Glomerular endothelial cell (primary cell): Measurements from ENCODE around the gene TMEM239. TPM values are rescaled to one million over a fixed set of nuclear protein-coding genes. Genes with fewer than 3 reads are reported as not detected.
"Not testable (repeated sequence)": the region's sequence is repeated elsewhere in the genome, so short reads cannot be mapped to it uniquely, and the experiment has no call there.

Experiments
- DNase-seq: peaks from one replicate; pipeline ENCODE4 v3.0.0-alpha.2; 2011; ENCODE audit warnings: low read depth, low spot score; ENCODE audit errors: extremely low read depth
- total RNA-seq: library from RNA; depleted of rRNA; stranded (reverse); fragments of >200 nt; gene quantifications from 2 replicates; pipeline ENCODE4 v1.2.3, GENCODE V29; 2015

TMEM239 gene
- not detected in 2 replicates for total RNA-seq

DNA sequence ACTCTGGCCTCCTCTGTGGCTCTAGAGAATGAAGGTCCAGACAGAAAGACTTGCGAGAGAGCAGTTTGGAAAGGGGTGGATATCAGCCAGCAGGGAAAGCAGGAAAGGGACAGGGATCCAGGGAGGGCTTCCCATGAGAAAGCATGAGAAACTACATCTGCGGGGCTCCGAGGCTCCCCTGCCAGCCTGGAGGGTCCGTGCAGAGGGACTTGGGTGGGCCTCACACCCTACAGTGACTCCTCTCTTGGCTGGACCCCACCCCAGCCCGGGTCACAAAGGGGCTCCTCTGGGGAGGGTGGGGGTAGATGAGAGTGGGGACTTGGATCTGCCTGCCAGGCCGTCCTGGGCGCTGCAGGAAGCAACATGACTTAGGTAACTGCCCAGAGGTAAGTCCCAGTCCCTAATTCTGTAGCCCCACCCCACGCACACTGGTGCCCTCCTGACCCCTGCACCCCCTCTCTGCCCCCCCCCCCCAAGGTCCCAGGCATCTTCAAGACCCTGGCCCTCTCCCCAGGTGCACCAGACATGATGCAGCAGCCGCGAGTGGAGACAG, at the start of gene TMEM239:
TMEM239 (plus strand) TSS at position 335 of the 553 bp plus-strand sequence; CDS start at position 526, 191 bp downstream.
- no peak for DNase-seq

GRCh38 chr20:2767768-2768631, 48.2 kb upstream of the TMEM239 start:
- no peak for DNase-seq

DNA sequence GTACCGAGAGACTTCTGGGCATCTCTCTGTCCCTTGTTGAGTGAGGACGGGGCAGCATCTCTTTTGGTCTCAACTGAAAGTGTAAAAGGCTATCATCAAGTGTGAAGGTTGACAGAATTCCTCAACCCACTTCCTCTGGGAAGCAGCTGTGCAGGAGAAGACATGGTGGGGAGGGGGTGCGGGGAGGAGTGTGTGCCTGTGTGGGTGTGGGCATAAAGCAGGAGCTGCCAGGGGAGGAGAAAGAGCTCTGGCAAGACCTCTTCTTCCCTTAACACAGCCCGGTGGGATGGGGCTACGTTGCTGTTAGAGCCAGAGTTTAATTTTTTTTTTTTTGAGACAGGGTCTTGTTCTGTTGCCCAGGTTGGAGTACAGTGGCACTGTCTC, 47.5 kb upstream of the TMEM239 start:
- no peak for DNase-seq

DNA sequence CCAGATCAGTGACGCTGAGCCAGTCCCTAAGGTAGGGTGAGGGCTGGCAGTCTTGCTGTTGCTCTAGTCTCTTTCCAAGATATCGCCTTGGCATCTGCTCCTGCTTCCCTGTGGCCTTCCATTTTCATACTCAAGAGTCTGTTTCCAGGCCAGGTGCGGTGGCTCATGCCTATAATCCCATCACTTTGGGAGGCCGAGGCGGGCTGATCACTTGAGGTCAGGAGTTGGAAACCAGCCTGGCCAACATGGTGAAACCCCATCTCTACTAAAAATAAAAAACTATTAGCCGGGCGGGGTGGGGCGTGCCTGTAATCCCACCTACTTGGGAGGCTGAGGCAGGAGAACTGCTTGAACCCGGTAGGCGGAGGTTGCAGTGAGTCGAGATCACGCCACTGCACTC, 46.1 kb upstream of the TMEM239 start:
- not testable (repeated sequence) for DNase-seq

- DNase-seq = peak; percentile 27
Observed at GRCh38 chr20:2771631-2772080, 44.5 kb upstream of the TMEM239 start.

- DNase-seq = no peak
Observed at GRCh38 chr20:2773812-2774211, 42.4 kb upstream of the TMEM239 start.

DNA sequence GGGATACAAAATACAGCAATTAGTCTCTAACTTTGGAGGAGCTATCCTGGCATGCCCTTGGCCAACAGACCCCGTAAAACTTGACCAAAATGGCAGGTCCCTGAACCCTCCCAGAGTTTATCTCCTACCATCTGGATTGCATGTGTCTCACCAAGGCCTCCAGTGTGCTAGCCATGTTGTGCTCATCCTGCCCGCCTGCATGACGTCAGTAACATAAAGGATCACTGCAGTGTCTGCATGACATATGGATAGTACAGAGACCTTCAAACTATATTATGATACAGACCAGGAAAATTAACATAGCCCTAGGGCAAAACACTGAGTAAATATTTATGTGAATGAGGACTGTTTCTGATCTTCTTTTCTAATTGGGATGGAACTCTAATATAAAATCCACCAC, 41.0 kb upstream of the TMEM239 start:
- DNase-seq = no peak

- no peak for DNase-seq
Observed at GRCh38 chr20:2778602-2779321, 37.4 kb upstream of the TMEM239 start.

- no peak for DNase-seq
Observed at GRCh38 chr20:2780948-2781347, 35.2 kb upstream of the TMEM239 start.

DNA sequence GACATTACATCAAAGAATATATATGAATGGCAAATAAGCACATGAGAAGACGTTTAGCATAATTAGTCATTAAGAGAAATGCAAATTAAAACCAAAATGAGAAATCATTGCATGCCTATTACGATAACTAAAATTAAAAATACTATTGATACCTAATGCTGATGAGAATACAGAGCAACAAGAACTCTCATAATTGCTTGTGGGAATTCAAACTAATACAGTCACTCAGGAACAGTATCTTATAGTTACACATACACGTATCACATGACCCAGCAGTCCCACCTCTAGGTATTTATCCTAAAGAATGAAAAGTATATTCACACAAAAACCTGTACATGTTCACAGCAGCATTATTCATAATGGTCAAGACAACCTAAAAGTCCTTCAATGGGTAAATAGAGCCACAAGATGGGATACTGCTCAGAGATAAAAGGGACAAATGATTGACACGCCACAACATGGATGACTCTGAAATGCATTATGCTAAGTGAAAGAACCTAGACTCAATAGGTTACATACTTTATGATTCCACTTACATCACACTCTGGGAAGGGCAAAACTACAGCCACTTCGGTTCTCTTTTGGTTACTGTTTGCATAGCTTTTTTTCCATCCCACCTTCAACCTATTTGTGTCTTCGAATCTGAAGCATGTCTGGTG, 32.1 kb upstream of the TMEM239 start:
- no peak for DNase-seq

- DNase-seq = no peak
Observed at GRCh38 chr20:2793471-2793870, 22.7 kb upstream of the TMEM239 start.

GRCh38 chr20:2794202-2794748, 21.9 kb upstream of the TMEM239 start:
- DNase-seq = no peak

GRCh38 chr20:2794866-2795447, 21.2 kb upstream of the TMEM239 start:
- DNase-seq = no peak

DNA sequence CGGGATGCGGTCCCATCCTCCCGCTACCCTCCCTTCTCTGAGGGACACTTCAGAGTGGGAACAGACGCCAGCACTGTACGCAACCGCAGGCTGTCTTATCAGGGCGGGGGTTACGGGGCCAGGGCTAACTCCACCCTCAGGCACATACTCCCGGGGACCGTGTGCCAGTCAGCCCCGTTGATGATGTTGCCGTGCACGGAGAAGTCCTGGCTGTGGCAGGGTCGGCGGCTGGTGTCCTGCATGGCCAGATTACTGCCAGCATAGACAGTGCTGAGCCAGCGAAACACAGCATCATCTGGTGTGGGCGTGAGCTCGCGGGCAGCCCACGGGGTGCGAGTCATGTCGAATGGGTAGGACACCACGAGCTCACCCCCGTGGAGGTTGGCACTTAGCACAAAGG, 20.7 kb upstream of the TMEM239 start:
- no peak for DNase-seq

GRCh38 chr20:2796011-2796660, 20.0 kb upstream of the TMEM239 start:
- no peak for DNase-seq

DNA sequence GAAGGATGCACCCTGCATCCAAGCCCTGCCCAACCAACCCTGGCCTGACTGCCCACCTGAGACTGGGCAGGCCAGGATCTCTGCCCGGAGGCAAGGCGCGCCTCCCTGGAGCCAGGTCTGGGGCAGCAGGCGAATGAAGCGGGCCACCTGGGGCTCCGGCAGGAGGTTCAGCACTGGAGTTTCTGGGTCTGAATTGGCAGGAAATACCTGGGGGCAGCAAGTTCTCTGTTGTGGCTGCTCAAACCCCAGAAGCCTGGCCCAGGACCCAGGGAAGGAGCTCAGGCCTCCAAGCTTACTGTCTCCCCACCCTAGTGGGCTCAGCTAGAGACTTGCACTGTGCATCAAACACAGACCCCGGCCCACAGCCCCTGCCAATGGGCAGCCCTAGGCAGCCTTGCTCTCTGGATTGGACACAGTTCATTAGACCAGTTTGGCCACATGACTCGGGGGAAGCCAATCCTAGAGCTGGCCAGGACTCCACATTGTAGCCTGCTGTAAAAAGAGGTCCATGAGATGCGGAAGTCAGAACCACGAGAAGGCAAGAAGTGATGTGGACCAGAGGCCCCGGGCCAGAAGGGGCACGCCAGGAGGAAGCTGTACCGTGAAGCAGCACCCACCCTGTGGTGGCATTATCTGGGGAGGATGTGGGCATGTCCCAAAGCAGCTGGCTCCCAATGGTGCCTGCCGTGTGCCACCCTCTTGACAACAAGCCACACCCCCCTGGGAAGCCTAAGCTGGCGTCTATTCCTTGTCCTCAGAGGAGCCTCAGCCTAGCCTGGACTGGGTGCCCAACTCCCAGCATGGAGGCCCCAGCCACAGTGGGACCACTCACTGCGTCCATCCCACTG, 18.8 kb upstream of the TMEM239 start:
- no peak for DNase-seq

DNA sequence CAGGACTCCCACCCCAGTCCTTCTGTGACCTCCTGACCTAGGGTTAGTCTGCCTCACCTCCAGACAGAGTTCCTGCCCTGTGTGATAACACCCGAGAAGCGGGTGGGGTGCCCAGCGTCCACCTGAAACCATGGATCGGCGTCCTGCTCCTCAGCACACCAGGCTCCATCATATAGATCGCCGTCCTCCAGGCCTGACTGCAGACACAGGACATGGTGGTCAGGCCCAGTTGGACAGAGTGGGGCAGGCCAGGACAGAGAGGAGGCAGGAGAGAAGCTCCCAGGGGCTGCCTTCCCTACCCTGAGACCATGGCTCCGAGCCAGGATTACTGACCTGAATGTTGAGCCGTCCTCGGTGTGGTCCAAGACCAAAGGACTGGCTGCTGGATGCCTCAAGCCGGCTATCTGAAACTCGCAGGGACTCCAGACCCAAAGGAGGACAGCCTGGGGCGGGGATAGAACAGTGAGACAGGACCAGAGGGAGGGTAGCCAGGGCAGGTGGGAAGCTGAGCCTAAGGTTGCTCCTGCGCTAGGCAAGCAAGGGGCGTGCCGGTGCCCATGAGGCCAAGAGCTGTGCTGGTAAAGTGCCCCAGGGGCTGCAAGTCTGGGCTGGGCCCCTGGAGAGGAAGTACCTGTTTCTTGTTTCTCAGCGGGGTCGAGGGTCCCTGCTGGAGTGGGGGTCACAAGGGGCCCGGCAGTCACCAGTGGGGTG, 17.9 kb upstream of the TMEM239 start:
- DNase-seq = no peak

- no peak for DNase-seq
Observed at GRCh38 chr20:2798814-2799213, 17.4 kb upstream of the TMEM239 start.
